Measurements from ENCODE around the gene HSPB9.

DNA sequence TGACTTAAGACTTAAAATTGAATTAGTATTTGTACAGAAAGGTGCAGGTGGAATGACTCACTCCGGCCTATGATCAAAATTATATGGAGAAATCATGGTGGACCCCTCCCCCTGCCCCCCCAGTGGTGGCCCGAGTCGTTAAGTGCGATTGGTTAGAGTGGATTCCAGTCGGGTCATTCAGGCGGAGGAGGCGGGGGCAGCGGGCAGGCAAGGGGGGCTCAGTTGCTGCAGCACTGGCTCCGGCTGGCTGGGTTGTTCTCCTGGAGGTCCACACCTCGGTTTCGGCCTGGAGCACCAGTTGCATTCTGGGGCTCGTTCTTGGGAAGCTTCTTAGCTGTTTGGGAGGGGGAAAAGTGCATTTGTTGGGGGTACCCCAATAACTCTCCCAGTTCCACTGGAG is 3.0 kb downstream of the HSPB9 start:
- TF ChIP-seq, protein P1, sequence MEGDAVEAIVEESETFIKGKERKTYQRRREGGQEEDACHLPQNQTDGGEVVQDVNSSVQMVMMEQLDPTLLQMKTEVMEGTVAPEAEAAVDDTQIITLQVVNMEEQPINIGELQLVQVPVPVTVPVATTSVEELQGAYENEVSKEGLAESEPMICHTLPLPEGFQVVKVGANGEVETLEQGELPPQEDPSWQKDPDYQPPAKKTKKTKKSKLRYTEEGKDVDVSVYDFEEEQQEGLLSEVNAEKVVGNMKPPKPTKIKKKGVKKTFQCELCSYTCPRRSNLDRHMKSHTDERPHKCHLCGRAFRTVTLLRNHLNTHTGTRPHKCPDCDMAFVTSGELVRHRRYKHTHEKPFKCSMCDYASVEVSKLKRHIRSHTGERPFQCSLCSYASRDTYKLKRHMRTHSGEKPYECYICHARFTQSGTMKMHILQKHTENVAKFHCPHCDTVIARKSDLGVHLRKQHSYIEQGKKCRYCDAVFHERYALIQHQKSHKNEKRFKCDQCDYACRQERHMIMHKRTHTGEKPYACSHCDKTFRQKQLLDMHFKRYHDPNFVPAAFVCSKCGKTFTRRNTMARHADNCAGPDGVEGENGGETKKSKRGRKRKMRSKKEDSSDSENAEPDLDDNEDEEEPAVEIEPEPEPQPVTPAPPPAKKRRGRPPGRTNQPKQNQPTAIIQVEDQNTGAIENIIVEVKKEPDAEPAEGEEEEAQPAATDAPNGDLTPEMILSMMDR (conservative IDR thresholded peaks at IDR 0.05), result no peak
- TF ChIP-seq ZFX (IDR thresholded peaks at IDR 0.05), result no peak

All from C4-2B (cell line).